Ectodermal cell (in vitro differentiated cells): ENCODE data around the gene DNM3.
"Not testable (repeated sequence)": the region's sequence is repeated elsewhere in the genome, so short reads cannot be mapped to it uniquely, and the experiment has no call there.

ENCODE experiments used
- H3K27ac ChIP-seq: 2 replicates; pipeline ENCODE4 v1.7.0; 2013; ENCODE audit warnings: mild to moderate bottlenecking, low read depth, low read length; ENCODE audit not compliant: insufficient read depth, poor library complexity, severe bottlenecking
- H3K27me3 ChIP-seq: 2 replicates; pipeline ENCODE4 v1.7.0; 2013; ENCODE audit warnings: mild to moderate bottlenecking, low read length; ENCODE audit not compliant: insufficient read depth, control insufficient read depth, poor library complexity, severe bottlenecking
- H3K36me3 ChIP-seq: one replicate; pipeline ENCODE4 v1.7.0; 2013; ENCODE audit warnings: low read length; ENCODE audit not compliant: control insufficient read depth, insufficient read depth
- H3K4me1 ChIP-seq: one replicate; pipeline ENCODE4 v1.7.0; 2013; ENCODE audit warnings: low read length; ENCODE audit not compliant: control insufficient read depth, insufficient read depth
- H3K4me3 ChIP-seq: 2 replicates; pipeline ENCODE4 v1.7.0; 2013; ENCODE audit warnings: low read depth, low read length, control low read depth; ENCODE audit not compliant: insufficient read depth
- H3K9me3 ChIP-seq: 2 replicates; pipeline ENCODE4 v1.7.0; 2013; ENCODE audit warnings: mild to moderate bottlenecking, low read length, moderate library complexity; ENCODE audit not compliant: control insufficient read depth
- WGBS, 2 experiments: methylation state at CpG; one replicate each; pipeline ENCODE4 v1.1.7; 2013; ENCODE audit warnings: missing lambda C conversion rate in 2 of 2; 5-methylcytosine and 5-hydroxymethylcytosine counted together

DNM3 gene

GRCh38 chr1:172431721-172432192 lies 590.5 kb downstream of the DNM3 start:
- no peaks in the 10 kb centered on the region for H3K36me3 ChIP-seq
- 74% methylated on average over 9 of the region's 9 CpGs for WGBS, 2 experiments
- H3K4me3 ChIP-seq: no peak overlapping the region
- no peaks in the 10 kb centered on the region for H3K27me3 ChIP-seq
- H3K9me3 ChIP-seq: no peaks in the 10 kb centered on the region
- no peaks in the 10 kb centered on the region for H3K4me1 ChIP-seq
- no peak overlapping the region for H3K27ac ChIP-seq

- not testable (repeated sequence) for H3K4me1 ChIP-seq, H3K4me3 ChIP-seq, H3K27me3 ChIP-seq, H3K9me3 ChIP-seq, H3K27ac ChIP-seq, H3K36me3 ChIP-seq
- 84% methylated on average over 3 of the region's 3 CpGs; no CpG with 5 or more reads in 1 of the 2 experiments for WGBS, 2 experiments
Measured at GRCh38 chr1:172437183-172437582, 595.9 kb downstream of the DNM3 start.

GRCh38 chr1:172442404-172442803 lies 601.1 kb downstream of the DNM3 start:
- Histone ChIP-seq H3K36me3 (no peaks in the 10 kb centered on the region), H3K9me3 (no peaks in the 10 kb centered on the region), H3K27me3 (no peaks in the 10 kb centered on the region), H3K4me3 (no peak overlapping the region), H3K4me1 (no peaks in the 10 kb centered on the region), H3K27ac (no peak overlapping the region)
- 97% methylated on average over 6 of the region's 6 CpGs for WGBS, 2 experiments

- H3K36me3 ChIP-seq: no peaks in the 10 kb centered on the region
- H3K4me1 ChIP-seq: no peaks in the 10 kb centered on the region
- peak overlapping the region; percentile 96 for H3K4me3 ChIP-seq
- H3K27ac ChIP-seq: peak overlapping the region; percentile 58
- 84 to 92% methylated on average over 2 to 3 of the region's 3 CpGs for whole genome bisulfite sequencing, 2 experiments
- H3K27me3 ChIP-seq: no peaks in the 10 kb centered on the region
- no peaks in the 10 kb centered on the region for H3K9me3 ChIP-seq
Measured at GRCh38 chr1:172442843-172443565, 601.7 kb downstream of the DNM3 start.

DNA sequence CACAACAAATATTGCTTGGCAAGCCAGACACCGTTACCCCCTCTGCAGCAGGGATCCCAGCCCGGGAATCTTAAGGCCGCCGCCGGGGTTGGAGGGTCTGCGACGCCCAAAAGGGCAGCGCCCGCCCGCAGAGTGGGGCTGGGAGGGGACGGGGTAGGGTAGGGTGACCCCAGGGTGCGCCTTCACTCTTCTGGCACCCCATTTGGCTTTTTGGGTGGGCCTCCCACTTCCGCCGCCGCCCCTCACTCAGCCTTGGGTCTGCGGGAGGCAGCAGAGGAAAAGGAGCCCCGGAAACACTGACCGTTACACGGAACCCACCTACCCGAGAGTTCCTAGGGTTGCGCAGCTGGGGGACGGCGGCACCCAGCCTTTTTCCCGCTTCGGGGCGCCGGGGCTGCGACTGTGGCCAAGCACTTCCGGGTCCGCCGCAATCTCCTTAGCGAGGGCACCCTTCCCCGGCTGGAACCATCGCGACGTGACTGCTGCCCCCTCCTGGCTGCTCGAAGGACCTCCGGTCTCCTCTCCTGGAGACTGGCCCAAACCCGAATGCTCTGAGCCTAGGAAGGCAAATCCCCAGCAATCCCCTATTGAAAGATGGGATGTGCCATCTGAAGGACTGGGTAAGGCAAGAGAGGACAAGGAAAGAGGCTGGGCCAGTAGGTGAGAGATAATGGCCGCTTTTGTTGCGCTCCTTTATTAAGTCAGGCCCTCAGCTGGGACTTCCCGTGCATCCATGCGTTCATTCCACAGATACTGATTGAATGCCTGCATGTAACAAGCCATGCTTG lies 602.6 kb downstream of the DNM3 start, which contains the start of gene PIGC:
TSS of gene PIGC (minus strand) at position 404 of the 788 bp plus-strand sequence. CDS start 1,447 bp downstream, outside the sequence.
- H3K9me3 ChIP-seq: no peaks in the 10 kb centered on the region
- 6 to 7% methylated on average over 43 of the region's 43 CpGs for WGBS, 2 experiments
- no peaks in the 10 kb centered on the region for H3K36me3 ChIP-seq
- H3K27me3 ChIP-seq: no peaks in the 10 kb centered on the region
- H3K27ac ChIP-seq: peak within 1 kb of the TSS; percentile 58
- no peaks in the 10 kb centered on the region for H3K4me1 ChIP-seq
- H3K4me3 ChIP-seq: peak within 1 kb of the TSS; percentile 96

- H3K4me3 ChIP-seq: no peak overlapping the region
- WGBS, 2 experiments: 80% methylated on average over 2 to 3 of the region's 3 CpGs
- H3K4me1 ChIP-seq: no peaks in the 10 kb centered on the region
- H3K9me3 ChIP-seq: no peaks in the 10 kb centered on the region
- no peaks in the 10 kb centered on the region for H3K36me3 ChIP-seq
- H3K27ac ChIP-seq: no peak overlapping the region
- H3K27me3 ChIP-seq: no peaks in the 10 kb centered on the region
Measured at GRCh38 chr1:172446547-172446946, 605.2 kb downstream of the DNM3 start.

- Histone ChIP-seq H3K36me3 (no peaks in the 10 kb centered on the region), H3K4me3 (no peak overlapping the region), H3K27ac (no peak overlapping the region), H3K4me1 (no peaks in the 10 kb centered on the region), H3K27me3 (no peaks in the 10 kb centered on the region), H3K9me3 (no peaks in the 10 kb centered on the region)
- 94 to 96% methylated on average over 2 of the region's 2 CpGs for WGBS, 2 experiments
Measured at GRCh38 chr1:172447641-172448040, 606.3 kb downstream of the DNM3 start.

- Histone ChIP-seq H3K36me3 (no peaks in the 10 kb centered on the region), H3K27ac (no peak overlapping the region), H3K27me3 (no peaks in the 10 kb centered on the region), H3K9me3 (no peaks in the 10 kb centered on the region), H3K4me3 (no peak overlapping the region), H3K4me1 (no peaks in the 10 kb centered on the region)
- WGBS, 2 experiments: 94 to 95% methylated on average over 6 of the region's 6 CpGs
Measured at GRCh38 chr1:172448995-172449584, 607.8 kb downstream of the DNM3 start.

DNA sequence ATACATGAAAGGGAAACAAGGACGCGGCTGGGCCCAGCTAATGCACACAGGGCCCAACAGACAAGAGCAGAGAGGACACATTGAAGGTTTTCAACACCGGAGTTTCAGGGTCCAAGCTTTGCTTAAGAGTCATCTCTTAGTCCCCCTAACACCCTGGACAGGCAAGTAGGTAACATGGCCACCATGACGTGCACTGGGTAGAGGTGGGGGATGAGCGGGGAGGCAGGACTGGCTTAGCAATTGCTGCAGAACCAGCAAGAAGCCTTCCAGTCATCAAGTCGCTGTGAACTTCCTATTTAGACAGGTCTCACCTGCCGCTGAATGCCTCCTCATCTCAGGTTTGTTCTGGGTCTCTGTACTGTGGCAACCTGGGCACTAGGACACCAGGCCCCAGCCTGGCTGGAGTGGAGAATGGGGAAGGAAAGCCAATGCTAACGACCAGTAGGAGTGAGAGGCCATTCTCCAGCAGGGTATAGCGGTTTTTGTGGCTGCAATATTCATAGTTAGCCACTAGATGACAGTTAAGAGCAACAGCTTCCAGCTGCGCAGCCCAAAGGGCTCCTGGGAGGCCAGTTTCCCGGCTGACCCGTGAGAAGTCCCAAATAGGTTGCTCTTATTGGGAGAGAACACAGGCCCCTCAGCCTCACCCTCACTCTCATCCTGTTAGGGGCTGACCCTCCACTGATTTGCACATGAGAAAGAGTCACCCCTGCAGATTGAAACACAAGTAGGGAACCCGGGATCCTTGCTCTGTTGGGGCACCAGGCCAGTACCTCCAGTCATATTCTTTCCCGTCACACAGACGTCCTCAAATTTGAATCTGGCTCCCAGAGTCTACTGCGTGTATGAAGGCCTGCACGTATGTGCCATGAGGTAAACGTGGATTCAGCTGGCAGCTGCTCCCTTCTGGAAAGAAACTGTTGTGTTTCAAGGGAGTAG lies 608.6 kb downstream of the DNM3 start:
- Histone ChIP-seq H3K4me1 (no peaks in the 10 kb centered on the region), H3K9me3 (no peaks in the 10 kb centered on the region), H3K4me3 (no peak overlapping the region), H3K36me3 (no peaks in the 10 kb centered on the region), H3K27me3 (no peaks in the 10 kb centered on the region), H3K27ac (no peak overlapping the region)
- WGBS, 2 experiments: 67 to 74% methylated on average over 18 of the region's 18 CpGs
